ENCODE data around the gene CA5B.
"Not testable (repeated sequence)": the region's sequence is repeated elsewhere in the genome, so short reads cannot be mapped to it uniquely, and the experiment has no call there.

The CA5B gene

GRCh38 chrX:15749642-15750610, 11.9 kb downstream of the CA5B start:
- DNase-seq = no peak

GRCh38 chrX:15750611-15751154, 12.6 kb downstream of the CA5B start:
- DNase-seq = no peak

GRCh38 chrX:15751155-15751819, 13.2 kb downstream of the CA5B start:
- no peak for DNase-seq

- DNase-seq = no peak
Observed at GRCh38 chrX:15755091-15755490, 17.0 kb downstream of the CA5B start.

GRCh38 chrX:15758140-15758539, 20.1 kb downstream of the CA5B start:
- DNase-seq = no peak

- not testable (repeated sequence) for DNase-seq
Observed at GRCh38 chrX:15759886-15760285, 21.8 kb downstream of the CA5B start.

- no peak for DNase-seq
Observed at GRCh38 chrX:15761564-15762191, 23.6 kb downstream of the CA5B start.

GRCh38 chrX:15769300-15769954, 31.4 kb downstream of the CA5B start:
- DNase-seq = no peak

- DNase-seq = no peak
Observed at GRCh38 chrX:15781961-15782699, 44.1 kb downstream of the CA5B start.

GRCh38 chrX:15785176-15785750, 47.2 kb downstream of the CA5B start:
- DNase-seq = no peak

- DNase-seq = no peak
Observed at GRCh38 chrX:15786915-15787314, 48.8 kb downstream of the CA5B start.

GRCh38 chrX:15789979-15790768, 52.1 kb downstream of the CA5B start, which contains the start of gene ZRSR2:
Gene ZRSR2 (plus strand): TSS chrX:15790484. CDS start chrX:15790496, 12 bp downstream.
- peak; percentile 84 for DNase-seq

- DNase-seq = peak; percentile 26
Observed at GRCh38 chrX:15790769-15791290, 52.8 kb downstream of the CA5B start.

GRCh38 chrX:15797707-15798106, 59.6 kb downstream of the CA5B start:
- no peak for DNase-seq

- DNase-seq = no peak
Observed at GRCh38 chrX:15804563-15804962, 66.5 kb downstream of the CA5B start.

- DNase-seq = no peak
Observed at GRCh38 chrX:15808254-15808653, 70.2 kb downstream of the CA5B start.

- DNase-seq = no peak
Observed at GRCh38 chrX:15812192-15812938, 74.3 kb downstream of the CA5B start.

GRCh38 chrX:15813416-15813815, 75.3 kb downstream of the CA5B start:
- DNase-seq = no peak

GRCh38 chrX:15814771-15815365, 76.8 kb downstream of the CA5B start:
- DNase-seq = no peak

Measured in NCI-H510A treated with DMSO at 0.1 percent for 48 hours (cell line).